Cardiac muscle cell (in vitro differentiated cells and primary cell): ENCODE measurements around the gene CNRIP1. TPM values are rescaled to one million over a fixed set of nuclear protein-coding genes. Genes with fewer than 3 reads are reported as not detected.
A peak's percentile ranks its signal among the peaks of the same experiment; 100 is the strongest.

ENCODE experiments used
- DNase-seq, 2 donors: peaks; one replicate each; pipeline versions ENCODE4 v3.0.0 to v3.0.0-alpha.2; 2010 to 2017; ENCODE audit warnings: low read depth in 1 of 2, low spot score in 1 of 2
- H3K27ac ChIP-seq: fragments of 200-600 bp; sonication (generic); 2 replicates; pipeline ENCODE4 v1.5.1; 2016
- H3K27me3 ChIP-seq: fragments of 200-600 bp; sonication (generic); 2 replicates; pipeline ENCODE4 v1.6.0; 2016; ENCODE audit warnings: control low read depth
- H3K36me3 ChIP-seq: fragments of 200-600 bp; sonication (generic); 2 replicates; pipeline ENCODE4 v1.5.1; 2016; ENCODE audit warnings: control low read depth
- H3K4me1 ChIP-seq: fragments of 200-600 bp; sonication (generic); 2 replicates; pipeline ENCODE4 v1.8.1; 2017; ENCODE audit warnings: low read depth, mild to moderate bottlenecking, mixed run types
- H3K4me3 ChIP-seq: fragments of 200-600 bp; sonication (generic); 2 replicates; pipeline ENCODE4 v1.5.1; 2016; ENCODE audit warnings: mild to moderate bottlenecking
- H3K9me3 ChIP-seq: fragments of 200-600 bp; sonication (generic); 2 replicates; pipeline ENCODE4 v1.5.1; 2017; ENCODE audit warnings: low read depth, mild to moderate bottlenecking, control low read depth
- polyA plus RNA-seq: library from polyadenylated mRNA; unstranded; fragments of >200 nt; fragmentation: Nextera tagmentation; extraction: Ambion mirVana; gene quantifications from 2 replicates; pipeline ENCODE4 v1.2.1, GENCODE V29; 2016
- total RNA-seq: library from RNA; depleted of rRNA; stranded (reverse); fragments of >200 nt; gene quantifications from 2 replicates; pipeline ENCODE4 v1.2.3, GENCODE V29; 2016
- TF ChIP-seq, protein P1 (sequence below): IDR thresholded peaks from 2 replicates; pipeline ENCODE4 v1.5.1; 2012; ENCODE audit warnings: low read depth, mild to moderate bottlenecking, low read length

Gene CNRIP1
- total and polyA plus RNA-seq, 2 experiments from 2014 or later: 6.9 to 14.3 TPM

- Histone ChIP-seq H3K9me3 (no peaks in the 10 kb centered on the region), H3K36me3 (no peaks in the 10 kb centered on the region), H3K27ac (no peak overlapping the region), H3K4me3 (no peak overlapping the region), H3K4me1 (peaks cover 21% of the 10 kb centered on the region), H3K27me3 (no peaks in the 10 kb centered on the region)
- DNase-seq: no peak
- TF ChIP-seq, protein P1, sequence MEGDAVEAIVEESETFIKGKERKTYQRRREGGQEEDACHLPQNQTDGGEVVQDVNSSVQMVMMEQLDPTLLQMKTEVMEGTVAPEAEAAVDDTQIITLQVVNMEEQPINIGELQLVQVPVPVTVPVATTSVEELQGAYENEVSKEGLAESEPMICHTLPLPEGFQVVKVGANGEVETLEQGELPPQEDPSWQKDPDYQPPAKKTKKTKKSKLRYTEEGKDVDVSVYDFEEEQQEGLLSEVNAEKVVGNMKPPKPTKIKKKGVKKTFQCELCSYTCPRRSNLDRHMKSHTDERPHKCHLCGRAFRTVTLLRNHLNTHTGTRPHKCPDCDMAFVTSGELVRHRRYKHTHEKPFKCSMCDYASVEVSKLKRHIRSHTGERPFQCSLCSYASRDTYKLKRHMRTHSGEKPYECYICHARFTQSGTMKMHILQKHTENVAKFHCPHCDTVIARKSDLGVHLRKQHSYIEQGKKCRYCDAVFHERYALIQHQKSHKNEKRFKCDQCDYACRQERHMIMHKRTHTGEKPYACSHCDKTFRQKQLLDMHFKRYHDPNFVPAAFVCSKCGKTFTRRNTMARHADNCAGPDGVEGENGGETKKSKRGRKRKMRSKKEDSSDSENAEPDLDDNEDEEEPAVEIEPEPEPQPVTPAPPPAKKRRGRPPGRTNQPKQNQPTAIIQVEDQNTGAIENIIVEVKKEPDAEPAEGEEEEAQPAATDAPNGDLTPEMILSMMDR: no peak
Measured at GRCh38 chr2:68246396-68246795, 73.4 kb downstream of the CNRIP1 start.

- H3K4me1 ChIP-seq: peaks cover 21% of the 10 kb centered on the region
- no peak for DNase-seq
- no peak overlapping the region for H3K27ac ChIP-seq
- TF ChIP-seq, protein P1: no peak
- H3K9me3 ChIP-seq: no peaks in the 10 kb centered on the region
- no peaks in the 10 kb centered on the region for H3K27me3 ChIP-seq
- H3K36me3 ChIP-seq: no peaks in the 10 kb centered on the region
- no peak overlapping the region for H3K4me3 ChIP-seq
Measured at GRCh38 chr2:68245672-68246071, 74.1 kb downstream of the CNRIP1 start.

DNA sequence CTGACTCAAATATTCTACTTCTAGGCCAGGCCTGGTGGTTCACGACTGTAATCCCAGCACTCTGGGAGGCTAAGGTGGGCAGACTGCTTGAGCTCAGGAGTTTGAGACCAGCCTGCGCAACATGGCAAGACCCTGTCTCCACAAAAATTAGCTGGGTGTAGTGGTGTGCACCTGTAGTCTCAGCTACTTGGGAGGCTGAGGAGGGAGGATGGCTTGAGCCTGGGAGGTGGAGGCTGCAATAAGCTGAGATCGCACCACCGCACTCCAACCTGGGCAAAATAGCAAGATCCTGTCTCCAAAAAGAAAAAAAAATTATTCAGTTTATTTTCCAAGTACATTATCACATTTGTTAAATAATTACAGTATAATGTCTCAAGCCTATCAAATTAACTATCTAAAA, 74.7 kb downstream of the CNRIP1 start:
- DNase-seq: no peak
- Histone ChIP-seq H3K27me3 (no peaks in the 10 kb centered on the region), H3K4me3 (no peak overlapping the region), H3K27ac (no peak overlapping the region), H3K4me1 (peaks cover 15% of the 10 kb centered on the region), H3K9me3 (no peaks in the 10 kb centered on the region), H3K36me3 (no peaks in the 10 kb centered on the region)
- TF ChIP-seq, protein P1: no peak

- Histone ChIP-seq H3K4me3 (no peak overlapping the region), H3K27me3 (no peaks in the 10 kb centered on the region), H3K4me1 (peaks cover 10% of the 10 kb centered on the region), H3K9me3 (no peaks in the 10 kb centered on the region), H3K36me3 (no peaks in the 10 kb centered on the region), H3K27ac (peak overlapping the region; percentile 12)
- peak in 1 of 2 donors; percentile 24 for DNase-seq
- TF ChIP-seq, protein P1: peak; percentile 28
Measured at GRCh38 chr2:68244456-68244855, 75.3 kb downstream of the CNRIP1 start.

Other genes starting within 250 kb of the CNRIP1 start
- 10.7 and 19.3 TPM in 2 replicates for gene PNO1, start 162.1 kb downstream of the CNRIP1 start, total RNA-seq
- 18.5 and 22.6 TPM in 2 replicates for gene PNO1, start 162.1 kb downstream of the CNRIP1 start, polyA plus RNA-seq
- gene PPP3R1, start 67.4 kb downstream of the CNRIP1 start, total RNA-seq: 16.3 and 17.0 TPM in 2 replicates
- gene PPP3R1, start 67.4 kb downstream of the CNRIP1 start, polyA plus RNA-seq: 2.3 and 4.4 TPM in 2 replicates
- gene PLEK, start 45.3 kb upstream of the CNRIP1 start, total RNA-seq: not detected in 2 replicates
- 0.21 TPM in 1 of 2 replicates, not detected in the other for gene PLEK, start 45.3 kb upstream of the CNRIP1 start, polyA plus RNA-seq
- gene FBXO48, start 147.3 kb upstream of the CNRIP1 start, total RNA-seq: 0.46 and 0.66 TPM in 2 replicates
- gene FBXO48, start 147.3 kb upstream of the CNRIP1 start, polyA plus RNA-seq: 0.50 and 1.3 TPM in 2 replicates
- gene APLF, start 147.6 kb upstream of the CNRIP1 start, total RNA-seq: 4.3 and 5.9 TPM in 2 replicates
- 3.1 and 5.3 TPM in 2 replicates for gene APLF, start 147.6 kb upstream of the CNRIP1 start, polyA plus RNA-seq